CD14-positive monocyte (primary cell): ENCODE measurements around the gene CTNNA3. TPM values are rescaled to one million over a fixed set of nuclear protein-coding genes. Genes with fewer than 3 reads are reported as not detected.

Experiments
- DNase-seq, 3 donors: peaks; one replicate each; pipeline ENCODE4 v3.0.0-alpha.2; 2011 to 2022
- H2AFZ ChIP-seq: 2 replicates; pipeline ENCODE4 v1.6.0; 2012; ENCODE audit warnings: mild to moderate bottlenecking, low read depth, low read length, inconsistent platforms; ENCODE audit not compliant: insufficient read depth, poor library complexity, severe bottlenecking
- H3K27ac ChIP-seq, 2 donors: 1 replicate in 1 of 2; 2 replicates in 1 of 2; pipeline ENCODE4 v1.5.1; 2012 to 2013; ENCODE audit warnings: low read length in 2 of 2, control low read depth in 1 of 2, inconsistent platforms in 1 of 2, low read depth in 1 of 2, mild to moderate bottlenecking in 1 of 2
- H3K27me3 ChIP-seq, 2 donors: one replicate each; pipeline versions ENCODE4 v1.6.0 to v1.6.1; 2011 to 2013; ENCODE audit warnings: low read length in 2 of 2; ENCODE audit not compliant: control insufficient read depth in 2 of 2, insufficient read depth in 2 of 2
- H3K36me3 ChIP-seq, 2 donors: replicated peaks in 1 of 2; 1 replicate in 1 of 2; 2 replicates in 1 of 2; pipeline versions ENCODE4 v1.5.1 to v1.6.1; 2012 to 2013; ENCODE audit warnings: low read length in 2 of 2, control low read depth in 1 of 2, inconsistent platforms in 1 of 2, mild to moderate bottlenecking in 1 of 2; ENCODE audit not compliant: insufficient read depth in 2 of 2, control insufficient read depth in 1 of 2
- H3K4me1 ChIP-seq, 2 donors: 1 replicate in 1 of 2; 2 replicates in 1 of 2; pipeline versions ENCODE4 v1.5.1 to v1.6.1; 2012 to 2013; ENCODE audit warnings: low read length in 2 of 2, control low read depth in 1 of 2, inconsistent platforms in 1 of 2, mild to moderate bottlenecking in 1 of 2, moderate library complexity in 1 of 2; ENCODE audit not compliant: insufficient read depth in 2 of 2, control insufficient read depth in 1 of 2
- H3K4me2 ChIP-seq: replicated peaks from 2 replicates; pipeline ENCODE3; 2012; ENCODE audit warnings: low read length, moderate library complexity, mild to moderate bottlenecking; ENCODE audit not compliant: poor library complexity, severe bottlenecking; ENCODE audit errors: extremely low read depth
- H3K4me3 ChIP-seq, 3 experiments: fragments of 200-600 bp in 1 of 3; sonication (generic) in 1 of 3; replicated peaks in 1 of 3; 1 replicate in 2 of 3; 2 replicates in 1 of 3; pipeline ENCODE4 v1.5.1; 2011 to 2013; ENCODE audit warnings: low read length in 3 of 3, mild to moderate bottlenecking in 3 of 3, control low read depth in 2 of 3, low read depth in 2 of 3, inconsistent platforms in 1 of 3, moderate library complexity in 1 of 3
- H3K79me2 ChIP-seq: 2 replicates; pipeline ENCODE4 v1.6.0; 2012; ENCODE audit warnings: mild to moderate bottlenecking, control low read depth, inconsistent platforms, low read length, moderate library complexity; ENCODE audit not compliant: insufficient read depth
- H3K9ac ChIP-seq: 2 replicates; pipeline ENCODE4 v1.6.0; 2017; ENCODE audit warnings: low read length, mild to moderate bottlenecking; ENCODE audit not compliant: insufficient read depth, poor library complexity, severe bottlenecking
- H3K9me3 ChIP-seq, 2 donors: replicated peaks in 1 of 2; 1 replicate in 1 of 2; 2 replicates in 1 of 2; pipeline versions ENCODE4 v1.5.1 to v1.6.1; 2012 to 2013; ENCODE audit warnings: low read length in 2 of 2, control low read depth in 1 of 2; ENCODE audit not compliant: control insufficient read depth in 1 of 2, insufficient read depth in 1 of 2
- H4K20me1 ChIP-seq: 2 replicates; pipeline ENCODE4 v1.6.0; 2012; ENCODE audit warnings: mild to moderate bottlenecking, low read length, control low read depth, moderate library complexity; ENCODE audit not compliant: insufficient read depth
- H3K27ac Mint-ChIP-seq, 7 donors: one replicate each; pipeline ENCODE4 v1.8.0; 2020; ENCODE audit warnings: mild to moderate bottlenecking in 7 of 7, mixed read lengths in 7 of 7, moderate library complexity in 6 of 7, inconsistent platforms in 2 of 7
- H3K27me3 Mint-ChIP-seq, 3 donors: one replicate each; pipeline ENCODE4 v1.8.0; 2021 to 2022; ENCODE audit warnings: low read depth in 3 of 3, mild to moderate bottlenecking in 3 of 3, mixed read lengths in 3 of 3, moderate library complexity in 3 of 3, inconsistent platforms in 1 of 3
- H3K36me3 Mint-ChIP-seq, 2 donors: one replicate each; pipeline ENCODE4 v1.8.0; 2020; ENCODE audit warnings: mixed read lengths in 2 of 2, inconsistent platforms in 1 of 2, mild to moderate bottlenecking in 1 of 2
- H3K4me1 Mint-ChIP-seq: one replicate; pipeline ENCODE4 v1.8.0; 2020; ENCODE audit warnings: mild to moderate bottlenecking, mixed read lengths
- H3K4me3 Mint-ChIP-seq, 2 donors: one replicate each; pipeline ENCODE4 v1.8.0; 2020; ENCODE audit warnings: mild to moderate bottlenecking in 2 of 2, mixed read lengths in 2 of 2, moderate library complexity in 1 of 2
- H3K9me3 Mint-ChIP-seq, 7 donors: one replicate each; pipeline ENCODE4 v1.8.0; 2020 to 2022; ENCODE audit warnings: mixed read lengths in 7 of 7, mild to moderate bottlenecking in 6 of 7, moderate library complexity in 6 of 7, inconsistent platforms in 2 of 7
- CTCF ChIP-seq: fragments of 200-600 bp; IDR thresholded peaks from one replicate; pipeline ENCODE4 v1.8.0; 2022; ENCODE audit warnings: antibody characterized with exemption, mild to moderate bottlenecking
- WGBS: methylation state at CpG from one replicate; pipeline ENCODE4 v1.1.5; 2013; ENCODE audit warnings: missing lambda C conversion rate; ENCODE audit not compliant: insufficient coverage; 5-methylcytosine and 5-hydroxymethylcytosine counted together
- intact Hi-C, 2 donors: fragments of 100-400 bp; cut with micrococcal nuclease; formaldehyde crosslinking; loops; one replicate each; pipeline versions ENCODE4 v1.15.0 to v1.15.1; 2023
- polyA plus RNA-seq, 3 donors: library from polyadenylated mRNA; depleted of rRNA in 1 of 3; unstranded in 2 of 3; stranded (reverse) in 1 of 3; fragments of 300-500 nt in 2 of 3; fragments of >200 nt in 1 of 3; fragmentation: Illumina TruSeq in 2 of 3; gene quantifications; 1 replicate in 2 of 3; 2 replicates in 1 of 3; pipeline ENCODE4 v1.2.3, GENCODE V29; 2012 to 2021

Gene CTNNA3
- polyA plus RNA-seq, 3 donors, result not detected

- no peaks in the 10 kb centered on the region for H3K27me3 Mint-ChIP-seq
- peaks cover 0 to 4% (median 1%) of the 10 kb centered on the region in 7 donors for H3K9me3 Mint-ChIP-seq
- Histone ChIP-seq H3K4me2 (no peak overlapping the region), H3K4me3 (no peak overlapping the region), H3K27me3 (no peaks in the 10 kb centered on the region), H4K20me1 (no peaks in the 10 kb centered on the region), H3K27ac (no peak overlapping the region), H3K9me3 (no peaks in the 10 kb centered on the region), H3K4me1 (no peaks in the 10 kb centered on the region), H3K9ac (no peak overlapping the region), H2AFZ (no peak overlapping the region), H3K36me3 (no peaks in the 10 kb centered on the region), H3K79me2 (no peaks in the 10 kb centered on the region)
- TF ChIP-seq CTCF, result no peak
- no CpG with 5 or more reads among the region's 1 CpG for WGBS
- no peak overlapping the region for H3K4me3 Mint-ChIP-seq
- no peak overlapping the region for H3K27ac Mint-ChIP-seq
- no peaks in the 10 kb centered on the region for H3K36me3 Mint-ChIP-seq
- intact Hi-C loops, result no loop called here
- no peaks in the 10 kb centered on the region for H3K4me1 Mint-ChIP-seq
- DNase-seq, result no peak
Measured at GRCh38 chr10:66265398-66265797, 1430.6 kb downstream of the CTNNA3 start.

- intact Hi-C loops, result no loop called here
- H2AFZ ChIP-seq, result no peak overlapping the region
- H3K9me3 Mint-ChIP-seq, result peaks cover 2 to 15% (median 10%) of the 10 kb centered on the region in 7 donors
Measured at GRCh38 chr10:66259836-66260235, 1436.2 kb downstream of the CTNNA3 start.

More at GRCh38 chr10:66259836-66260235, 1436.2 kb downstream of the CTNNA3 start:
- no peaks in the 10 kb centered on the region for H3K79me2 ChIP-seq
- no peaks in the 10 kb centered on the region for H3K36me3 ChIP-seq
- Mint-ChIP-seq H3K4me3 (no peak overlapping the region), H3K27me3 (peaks cover 0 to 1% (median 0%) of the 10 kb centered on the region in 3 donors), H3K4me1 (no peaks in the 10 kb centered on the region), H3K27ac (no peak overlapping the region), H3K36me3 (no peaks in the 10 kb centered on the region)
- no peak overlapping the region for H3K4me2 ChIP-seq
- H3K9me3 ChIP-seq, result peaks cover 3 to 11% of the 10 kb centered on the region in 2 donors
- no peak overlapping the region for H3K27ac ChIP-seq
- TF ChIP-seq CTCF, result no peak
- WGBS, result no CpG with 5 or more reads among the region's 2 CpGs
- H3K4me3 ChIP-seq, result no peak overlapping the region
- no peak for DNase-seq
- H3K27me3 ChIP-seq, result no peaks in the 10 kb centered on the region
- H3K4me1 ChIP-seq, result no peaks in the 10 kb centered on the region
- no peaks in the 10 kb centered on the region for H4K20me1 ChIP-seq
- H3K9ac ChIP-seq, result no peak overlapping the region
